A549 (cell line): ENCODE data around the gene GPRIN3. TPM values are rescaled to one million over a fixed set of nuclear protein-coding genes. Genes with fewer than 3 reads are reported as not detected.

Source experiments
- ATAC-seq, 2 experiments: fragments of 200-7000 bp in 1 of 2; fragments of >200 bp in 1 of 2; cut with Nextera tagmentation in 1 of 2; cut with Tn5 transposase in 1 of 2; 3 replicates each; pipeline versions ENCODE4 v1.8.0 to v1.9.1; 2018 to 2020; ENCODE audit warnings: mild to moderate bottlenecking in 1 of 2, moderate library complexity in 1 of 2
- CTCF ChIA-PET: fragments of 300-600 bp; sonication (Branson Sonifier 250); formaldehyde crosslinking; extraction: SDS; loops from one replicate; lab custom pipeline; 2021; ENCODE audit warnings: antibody characterized with exemption, inconsistent platforms; lab: Yijun Ruan, JAX
- POLR2A ChIA-PET: fragments of 350-600 bp; formaldehyde crosslinking; extraction: SDS; loops from one replicate; lab custom pipeline; 2021; ENCODE audit warnings: antibody characterized with exemption, inconsistent platforms; lab: Yijun Ruan, JAX
- DNase-seq, 2 experiments: peaks; one replicate each; pipeline versions ENCODE4 v3.0.0 to v3.0.0-alpha.2; 2011 to 2016; ENCODE audit warnings: low read depth in 1 of 2, low spot score in 1 of 2
- FAIRE-seq: peaks from 2 replicates; lab custom pipeline; 2011; peaks lifted over from hg19 to GRCh38; lab: Jason Lieb, UNC
- H3K27ac ChIP-seq, 2 experiments: fragments of >200 bp; sonication (Bioruptor Twin); formaldehyde crosslinking; 3 replicates each; pipeline ENCODE4 v1.5.1; 2016 to 2017
- H3K4me1 ChIP-seq: fragments of >200 bp; sonication (Bioruptor Twin); formaldehyde crosslinking; 3 replicates; pipeline ENCODE4 v1.6.1; 2016
- H3K4me2 ChIP-seq: fragments of >200 bp; sonication (Bioruptor Twin); formaldehyde crosslinking; 3 replicates; pipeline ENCODE4 v1.6.1; 2016
- H3K4me3 ChIP-seq: fragments of >200 bp; sonication (Bioruptor Twin); formaldehyde crosslinking; 3 replicates; pipeline ENCODE4 v1.5.1; 2016
- H3K9me3 ChIP-seq: fragments of >200 bp; sonication (Bioruptor Twin); formaldehyde crosslinking; 3 replicates; pipeline ENCODE4 v1.6.1; 2016
- ATOH8 ChIP-seq: fragments of 250-450 bp; sonication (Bioruptor Pico); IDR thresholded peaks from 2 replicates; pipeline ENCODE4 v1.5.0; 2020; ENCODE audit warnings: low read depth, mild to moderate bottlenecking, moderate library complexity
- BHLHE40 ChIP-seq: IDR thresholded peaks from 2 replicates; pipeline ENCODE4 v1.6.1; 2012; ENCODE audit warnings: low read depth, low read length, inconsistent platforms
- CEBPB ChIP-seq, 2 experiments: fragments of >200 bp in 1 of 2; sonication (Bioruptor Twin) in 1 of 2; formaldehyde crosslinking in 1 of 2; IDR thresholded peaks; 2 replicates each; pipeline ENCODE4 v1.6.1; 2012 to 2016
- CTCF ChIP-seq: fragments of >200 bp; sonication (Bioruptor Twin); formaldehyde crosslinking; IDR thresholded peaks from 3 replicates; pipeline ENCODE4 v1.5.1; 2016
- EHF ChIP-seq: fragments of 250-450 bp; sonication (Bioruptor Pico); IDR thresholded peaks from 2 replicates; pipeline ENCODE4 v1.5.0; 2020; ENCODE audit warnings: mild to moderate bottlenecking
- HDAC2 ChIP-seq: fragments of 200-600 bp; sonication (generic); IDR thresholded peaks from 2 replicates; pipeline ENCODE4 v1.6.1; 2016
- HOXA7 ChIP-seq: fragments of 250-450 bp; sonication (Bioruptor Pico); IDR thresholded peaks from 2 replicates; pipeline ENCODE4 v1.5.0; 2020; ENCODE audit warnings: mild to moderate bottlenecking, moderate library complexity
- JUN ChIP-seq, 2 experiments: fragments of >200 bp; sonication (Bioruptor Twin); formaldehyde crosslinking; IDR thresholded peaks; 2 replicates in 1 of 2; 3 replicates in 1 of 2; pipeline ENCODE4 v1.6.1; 2016 to 2017
- JUNB ChIP-seq: fragments of >200 bp; sonication (Bioruptor Twin); formaldehyde crosslinking; IDR thresholded peaks from 2 replicates; pipeline ENCODE4 v1.6.1; 2016
- KDM1A ChIP-seq: fragments of 200-600 bp; sonication (generic); IDR thresholded peaks from 2 replicates; pipeline ENCODE4 v1.6.1; 2016; ENCODE audit warnings: low read depth, mild to moderate bottlenecking
- MAX ChIP-seq: IDR thresholded peaks from 2 replicates; pipeline ENCODE4 v1.6.1; 2012
- MAZ ChIP-seq: fragments of 150-350 bp; IDR thresholded peaks from 2 replicates; pipeline ENCODE4 v1.6.1; 2014; ENCODE audit warnings: antibody characterized with exemption, low read depth, low read length, borderline replicate concordance
- MYC ChIP-seq: IDR thresholded peaks from 2 replicates; pipeline ENCODE4 v1.6.1; 2012; ENCODE audit warnings: mild to moderate bottlenecking, inconsistent platforms, low read length, improper control_type of control experiment, borderline replicate concordance
- PBX3 ChIP-seq: IDR thresholded peaks from 2 replicates; pipeline ENCODE4 v1.6.1; 2012
- PHF8 ChIP-seq: fragments of 200-600 bp; sonication (generic); IDR thresholded peaks from 2 replicates; pipeline ENCODE4 v1.6.1; 2016; ENCODE audit warnings: low read depth, mild to moderate bottlenecking, antibody characterized with exemption, moderate library complexity, borderline replicate concordance
- POLR2A ChIP-seq: IDR thresholded peaks from 2 replicates; pipeline ENCODE4 v1.6.1; 2012; ENCODE audit warnings: mild to moderate bottlenecking, low read length
- POLR2AphosphoS2 ChIP-seq: conservative IDR thresholded peaks from 2 replicates; pipeline ENCODE4 v1.6.1; 2012; ENCODE audit warnings: low read length, improper control_type of control experiment, inconsistent platforms
- RARB ChIP-seq: fragments of 250-450 bp; sonication (Bioruptor Pico); IDR thresholded peaks from 2 replicates; pipeline ENCODE4 v1.8.0; 2021; ENCODE audit warnings: mild to moderate bottlenecking, moderate library complexity
- SMC3 ChIP-seq: fragments of >200 bp; sonication (Bioruptor Twin); formaldehyde crosslinking; IDR thresholded peaks from 3 replicates; pipeline ENCODE4 v1.6.1; 2018; ENCODE audit warnings: inconsistent platforms
- TFCP2L1 ChIP-seq: fragments of 250-450 bp; sonication (Bioruptor Pico); IDR thresholded peaks from 2 replicates; pipeline ENCODE4 v1.5.0; 2021; ENCODE audit warnings: mild to moderate bottlenecking
- ZFP36 ChIP-seq: fragments of 450-650 bp; IDR thresholded peaks from 2 replicates; pipeline ENCODE4 v1.6.1; 2014; ENCODE audit warnings: borderline replicate concordance; ENCODE audit not compliant: partially characterized antibody
- WGBS: methylation state at CpG from one replicate; pipeline ENCODE4 v1.1.6; 2017; ENCODE audit errors: missing lambda C conversion rate; 5-methylcytosine and 5-hydroxymethylcytosine counted together
- polyA plus RNA-seq, 4 experiments: library from polyadenylated mRNA; depleted of rRNA in 3 of 4; stranded (reverse); fragments of >200 nt; fragmentation: RNase III in 1 of 4; extraction: RNeasy Plus Mini Kit Qiagen cat#74134 plus additional on column Dnase treatment in 1 of 4; gene quantifications; 2 replicates in 3 of 4; 3 replicates in 1 of 4; pipeline ENCODE4 v1.2.3, GENCODE V29; 2011 to 2017

Gene GPRIN3
- polyA plus RNA-seq, 2 of the 4 experiments (the other 2 are of a cell fraction): 6.8 to 18.7 TPM

- H3K4me3 ChIP-seq: no peak overlapping the region
- TF ChIP-seq JUNB (no peak), ZFP36 (no peak), ATOH8 (CRISPR knock-in tag) (no peak), KDM1A (no peak), RARB (CRISPR knock-in tag) (no peak), HDAC2 (no peak), TFCP2L1 (no peak), MYC (no peak), HOXA7 (CRISPR knock-in tag) (no peak), EHF (CRISPR knock-in tag) (no peak), BHLHE40 (no peak), CTCF (no peak), PBX3 (no peak), JUN (IDR thresholded peaks at IDR 0.05) (no peak)
- 92% methylated on average over 10 of the region's 11 CpGs for WGBS
- H3K9me3 ChIP-seq: no peaks in the 10 kb centered on the region
- DNase-seq: no peak
- no peak for ATAC-seq
- FAIRE-seq: no peak
- peaks cover 53% of the 10 kb centered on the region for H3K4me1 ChIP-seq
- no peak overlapping the region for H3K4me2 ChIP-seq
- POLR2A ChIA-PET: no interaction called here
- CTCF ChIA-PET: interaction anchor here (3.3 kb wide), 1 partner anchor 22 kb away, joined by 13 read pairs; no protein-coding TSS in a partner anchor
- no peak overlapping the region for H3K27ac ChIP-seq
Observed at GRCh38 chr4:89248879-89249281, 58.7 kb downstream of the GPRIN3 start.

GRCh38 chr4:89247951-89248350 lies 59.6 kb downstream of the GPRIN3 start:
- TF ChIP-seq JUNB (no peak), POLR2A (no peak), CEBPB (IDR thresholded peaks at IDR 0.05) (no peak), POLR2AphosphoS2 (no peak), PHF8 (no peak), MAX (no peak), EHF (CRISPR knock-in tag) (no peak), MAZ (no peak), PBX3 (no peak), SMC3 (no peak)
- H3K4me2 ChIP-seq: no peak overlapping the region
- H3K4me3 ChIP-seq: no peak overlapping the region
- ChIA-PET POLR2A (no interaction called here), CTCF (interaction anchor here (2.6 to 3.3 kb wide), 2 partner anchors 11 to 21 kb away, joined by 10 to 13 read pairs; no protein-coding TSS in a partner anchor)
- no peak overlapping the region for H3K27ac ChIP-seq
- WGBS: 94% methylated on average over 13 of the region's 13 CpGs
- ATAC-seq: no peak
- H3K4me1 ChIP-seq: peaks cover 51% of the 10 kb centered on the region
- no peak for FAIRE-seq
- DNase-seq: no peak
- no peaks in the 10 kb centered on the region for H3K9me3 ChIP-seq
